HepG2 (cell line): ENCODE results near the gene GTF2A1. TPM values are rescaled to one million over a fixed set of nuclear protein-coding genes. Genes with fewer than 3 reads are reported as not detected.
"Not testable (repeated sequence)": the region's sequence is repeated elsewhere in the genome, so short reads cannot be mapped to it uniquely, and the experiment has no call there.

Experiments used
- ATAC-seq: fragments of 200-7000 bp; cut with Tn5 transposase; 3 replicates; pipeline ENCODE4 v1.9.1; 2020; ENCODE audit warnings: mild to moderate bottlenecking, moderate library complexity
- BruUV-seq: library from RNA; stranded (reverse); fragments of 400-500 nt; replicated peaks from 2 replicates; lab custom pipeline; 2021; lab: Mats Ljungman, UMichigan
- CTCF ChIA-PET: fragments of 300-600 bp; formaldehyde crosslinking; extraction: SDS; loops from one replicate; lab custom pipeline; 2021; ENCODE audit warnings: low total read pairs, inconsistent platforms, low intra/inter-chr PET ratio; lab: Yijun Ruan, JAX
- POLR2A ChIA-PET: fragments of 350-600 bp; sonication (Branson Sonifier 250); formaldehyde crosslinking; loops from one replicate; lab custom pipeline; 2020; ENCODE audit warnings: antibody characterized with exemption, inconsistent platforms; lab: Yijun Ruan, JAX
- DNase-seq: peaks from one replicate; pipeline ENCODE4 v3.0.0-alpha.2; 2015; ENCODE audit warnings: low spot score
- FAIRE-seq: peaks from 3 replicates; lab custom pipeline; 2011; peaks lifted over from hg19 to GRCh38; lab: Jason Lieb, UNC
- H2AFZ ChIP-seq: one replicate; pipeline ENCODE4 v1.6.1; 2011; ENCODE audit warnings: low read length, inconsistent platforms
- H3K27ac ChIP-seq: fragments of 300-600 bp; 3 replicates; pipeline ENCODE4 v1.8.0; 2011; ENCODE audit warnings: mixed run types, mild to moderate bottlenecking, mixed read lengths, low read length, inconsistent platforms; ENCODE audit not compliant: insufficient read depth; ENCODE audit errors: extremely low read length
- H3K27me3 ChIP-seq, 2 experiments: fragments of 200-600 bp in 1 of 2; 2 replicates in 1 of 2; 3 replicates in 1 of 2; pipeline versions ENCODE4 v1.6.0 to v1.8.0; 2011; ENCODE audit warnings: low read length in 2 of 2, mild to moderate bottlenecking in 2 of 2, moderate library complexity in 2 of 2, inconsistent platforms in 1 of 2; ENCODE audit not compliant: insufficient read depth in 2 of 2, control insufficient read depth in 1 of 2
- H3K36me3 ChIP-seq, 2 experiments: fragments of 200-600 bp in 1 of 2; replicated peaks in 1 of 2; 2 replicates in 1 of 2; 3 replicates in 1 of 2; pipeline versions ENCODE4 v1.5.1 to v1.8.0; 2011; ENCODE audit warnings: low read length in 2 of 2, inconsistent platforms in 1 of 2; ENCODE audit not compliant: insufficient read depth in 2 of 2, control insufficient read depth in 1 of 2
- H3K4me1 ChIP-seq: 2 replicates; pipeline ENCODE4 v1.5.1; 2012; ENCODE audit warnings: low read length, inconsistent platforms; ENCODE audit not compliant: insufficient read depth
- H3K4me2 ChIP-seq: 2 replicates; pipeline ENCODE4 v1.6.0; 2011; ENCODE audit warnings: low read depth, low read length, inconsistent platforms
- H3K4me3 ChIP-seq, 3 experiments: fragments of 200-600 bp in 1 of 3; sonication (generic), shearing (Covaris generic) in 1 of 3; replicated peaks in 1 of 3; 2 replicates each; pipeline ENCODE4 v1.5.1; 2011 to 2016; ENCODE audit warnings: low read length in 3 of 3, inconsistent platforms in 2 of 3, low read depth in 2 of 3, mild to moderate bottlenecking in 2 of 3, control low read depth in 1 of 3, mixed read lengths in 1 of 3; ENCODE audit not compliant: insufficient read depth in 1 of 3
- H3K79me2 ChIP-seq: one replicate; pipeline ENCODE4 v1.6.1; 2011; ENCODE audit warnings: low read length, inconsistent platforms; ENCODE audit not compliant: insufficient read depth
- H3K9ac ChIP-seq: 2 replicates; pipeline ENCODE4 v1.6.0; 2011; ENCODE audit warnings: mild to moderate bottlenecking, low read depth, low read length, inconsistent platforms; ENCODE audit not compliant: insufficient read depth
- H3K9me3 ChIP-seq: 2 replicates; pipeline ENCODE4 v1.5.1; 2012; ENCODE audit warnings: mild to moderate bottlenecking, low read length
- H4K20me1 ChIP-seq: 2 replicates; pipeline ENCODE4 v1.6.0; 2011; ENCODE audit warnings: inconsistent platforms, mild to moderate bottlenecking, low read length, moderate library complexity; ENCODE audit not compliant: insufficient read depth
- HDAC1 ChIP-seq: sonication (generic); formaldehyde crosslinking; IDR thresholded peaks from 2 replicates; pipeline ENCODE4 v1.5.1; 2020; ENCODE audit warnings: mild to moderate bottlenecking, missing genetic modification reagents
- KAT8 ChIP-seq: IDR thresholded peaks from 2 replicates; pipeline ENCODE4 v1.6.1; 2016; ENCODE audit warnings: missing genetic modification reagents, missing compliant biosample characterization
- NFYB ChIP-seq: sonication (generic); formaldehyde crosslinking; IDR thresholded peaks from 2 replicates; pipeline ENCODE4 v1.4.0; 2020; ENCODE audit warnings: missing genetic modification reagents
- NFYC ChIP-seq: IDR thresholded peaks from 2 replicates; pipeline ENCODE4 v1.6.1; 2016; ENCODE audit warnings: missing genetic modification reagents, missing compliant biosample characterization
- RXRB ChIP-seq: IDR thresholded peaks from 2 replicates; pipeline ENCODE4 v1.6.1; 2016; ENCODE audit warnings: borderline replicate concordance, missing genetic modification reagents, missing compliant biosample characterization
- SMAD9 ChIP-seq: sonication (generic); formaldehyde crosslinking; IDR thresholded peaks from 2 replicates; pipeline ENCODE4 v1.5.1; 2020; ENCODE audit warnings: mild to moderate bottlenecking, missing genetic modification reagents
- TOE1 ChIP-seq: sonication (generic); formaldehyde crosslinking; IDR thresholded peaks from 2 replicates; pipeline ENCODE4 v1.4.0; 2020; ENCODE audit warnings: mild to moderate bottlenecking, missing genetic modification reagents
- TRAFD1 ChIP-seq: sonication (generic); formaldehyde crosslinking; IDR thresholded peaks from 2 replicates; pipeline ENCODE4 v1.5.1; 2020; ENCODE audit warnings: missing genetic modification reagents, mild to moderate bottlenecking, borderline replicate concordance
- ZNF160 ChIP-seq: sonication (generic); formaldehyde crosslinking; IDR thresholded peaks from 2 replicates; pipeline ENCODE4 v1.8.0; 2022; ENCODE audit warnings: mild to moderate bottlenecking, inconsistent platforms, missing genetic modification reagents
- ZNF225 ChIP-seq: sonication (generic); formaldehyde crosslinking; IDR thresholded peaks from 2 replicates; pipeline ENCODE4 v1.4.0; 2020; ENCODE audit warnings: mild to moderate bottlenecking, missing genetic modification reagents
- ZNF563 ChIP-seq: sonication (generic); formaldehyde crosslinking; IDR thresholded peaks from 2 replicates; pipeline ENCODE4 v1.8.0; 2022; ENCODE audit warnings: mild to moderate bottlenecking, moderate library complexity, missing genetic modification reagents
- ZNF607 ChIP-seq: sonication (generic); formaldehyde crosslinking; IDR thresholded peaks from 2 replicates; pipeline ENCODE4 v1.5.1; 2020; ENCODE audit warnings: missing genetic modification reagents, mild to moderate bottlenecking, borderline replicate concordance
- ZNF615 ChIP-seq: sonication (generic); formaldehyde crosslinking; IDR thresholded peaks from 2 replicates; pipeline ENCODE4 v1.5.0; 2020; ENCODE audit warnings: mild to moderate bottlenecking, missing genetic modification reagents, borderline replicate concordance
- ZNF7 ChIP-seq: IDR thresholded peaks from 2 replicates; pipeline ENCODE4 v1.6.1; 2016; ENCODE audit warnings: missing biosample characterization, missing genetic modification reagents
- ZNF775 ChIP-seq: sonication (generic); formaldehyde crosslinking; IDR thresholded peaks from 2 replicates; pipeline ENCODE4 v1.4.0; 2020; ENCODE audit warnings: missing genetic modification reagents, mild to moderate bottlenecking, moderate library complexity, borderline replicate concordance
- WGBS: methylation state at CpG from one replicate; pipeline ENCODE4 v1.1.6; 2017; ENCODE audit warnings: low lambda C conversion rate; 5-methylcytosine and 5-hydroxymethylcytosine counted together
- in situ Hi-C: cut with HindIII; loops from 2 replicates; pipeline ENCODE4 v1.10.0; 2017; ENCODE audit warnings: low pct_unique_long_range_greater_than_20kb; ENCODE audit not compliant: extremely low pct_ligation_motif_present
- intact Hi-C: fragments of 100-400 bp; cut with micrococcal nuclease; formaldehyde crosslinking; loops from one replicate; pipeline ENCODE4 v1.10.0; 2022; ENCODE audit not compliant: unreplicated experiment
- polyA plus RNA-seq, 8 experiments: library from polyadenylated mRNA; depleted of rRNA in 3 of 8; stranded (reverse) in 7 of 8; unstranded in 1 of 8; fragments of >200 nt; fragmentation: Illumina TruSeq in 4 of 8; extraction: Trizol in 4 of 8; gene quantifications; 2 replicates each; pipeline versions ENCODE4 v1.2.1 to v1.2.3, GENCODE V29; 2011 to 2016; ENCODE audit warnings: low read depth in 4 of 8, missing spikeins in 1 of 8, mixed read lengths in 1 of 8; ENCODE audit not compliant: insufficient read depth in 1 of 8
- total RNA-seq, 5 experiments: library from RNA; depleted of rRNA; stranded (reverse); fragments of >200 nt; fragmentation: Illumina TruSeq; extraction: Trizol; gene quantifications; 2 replicates each; pipeline ENCODE4 v1.2.3, GENCODE V29; 2016; ENCODE audit warnings: low read depth in 1 of 5

Gene GTF2A1
- total and polyA plus RNA-seq, 2 of the 13 experiments (the other 11 are each of a cell fraction or from before 2014, with no cell fraction given): 14.9 to 17.5 TPM

DNA sequence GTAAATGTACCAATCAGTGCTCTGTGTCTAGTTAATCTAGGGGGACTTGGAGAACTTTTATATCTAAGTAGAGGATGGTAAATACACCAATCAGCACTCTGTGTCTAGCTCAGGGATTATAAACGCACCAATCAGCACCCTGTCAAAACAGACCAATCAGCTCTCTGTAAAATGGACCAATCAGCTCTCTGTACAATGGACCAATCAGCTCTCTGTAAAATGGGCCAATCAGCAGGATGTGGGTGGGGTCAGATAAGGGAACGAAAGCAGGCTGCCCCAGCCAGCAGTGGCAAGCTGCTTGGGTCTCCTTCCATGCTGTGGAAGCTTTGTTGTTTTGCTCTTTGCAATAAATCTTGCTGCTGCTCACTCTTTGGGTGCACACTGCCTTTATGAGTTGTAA lies 16.1 kb upstream of the GTF2A1 start:
- CTCF ChIA-PET, intact Hi-C loops, ATAC-seq, H3K4me3 ChIP-seq, H3K79me2 ChIP-seq, H3K4me2 ChIP-seq, H3K36me3 ChIP-seq, H3K9ac ChIP-seq, FAIRE-seq, H2AFZ ChIP-seq, H3K27me3 ChIP-seq: not testable (repeated sequence)
- peaks cover 13% of the 10 kb centered on the region for H3K4me1 ChIP-seq
- 11% methylated on average over 2 of the region's 2 CpGs for WGBS
- TF ChIP-seq NFYB (CRISPR knock-in tag) (peak; percentile 51), NFYC (CRISPR knock-in tag) (peak; percentile 62)
- TF ChIP-seq, all 625 proteins: peak for 2; not testable (repeated sequence) for 623
- POLR2A ChIA-PET: interaction anchor here (1.0 to 1.3 kb wide), 2 partner anchors 16 to 18 kb away, joined by 4 to 5 read pairs; partner anchors contain the start of gene GTF2A1
- DNase-seq, BruUV-seq, H4K20me1 ChIP-seq, H3K9me3 ChIP-seq, in situ Hi-C loops, H3K27ac ChIP-seq: not testable (repeated sequence)

GRCh38 chr14:81236138-81236537 lies 15.4 kb upstream of the GTF2A1 start:
- Histone ChIP-seq H3K27me3 (no peaks in the 10 kb centered on the region), H3K79me2 (no peaks in the 10 kb centered on the region), H3K4me3 (no peak overlapping the region), H3K9ac (no peak overlapping the region), H3K4me2 (no peak overlapping the region), H3K27ac (no peak overlapping the region), H3K9me3 (no peaks in the 10 kb centered on the region), H3K36me3 (no peaks in the 10 kb centered on the region), H3K4me1 (peaks cover 20% of the 10 kb centered on the region), H4K20me1 (no peaks in the 10 kb centered on the region), H2AFZ (no peak overlapping the region)
- no peak for TF ChIP-seq SMAD9 (CRISPR knock-in tag)
- TF ChIP-seq ZNF615: no peak
- no peak for TF ChIP-seq ZNF160 (CRISPR knock-in tag)
- no peak for TF ChIP-seq KAT8 (CRISPR knock-in tag)
- no peak for TF ChIP-seq TRAFD1
- TF ChIP-seq TOE1: no peak
- no peak for TF ChIP-seq ZNF7 (CRISPR knock-in tag)
- TF ChIP-seq ZNF607 (CRISPR knock-in tag): no peak
- TF ChIP-seq HDAC1: no peak
- no peak for TF ChIP-seq RXRB (CRISPR knock-in tag)
- TF ChIP-seq ZNF225 (CRISPR knock-in tag): no peak
- no peak for TF ChIP-seq ZNF563 (CRISPR knock-in tag)
- no peak for TF ChIP-seq ZNF775 (CRISPR knock-in tag)
- FAIRE-seq (no peak), DNase-seq (no peak), ATAC-seq (no peak)
- ChIA-PET POLR2A (interaction anchor here (1.0 to 1.3 kb wide), 2 partner anchors 15 to 17 kb away, joined by 4 to 5 read pairs; partner anchors contain the start of gene GTF2A1), CTCF (no interaction called here)
- BruUV-seq: no TSS peak
- WGBS: no CpG with 5 or more reads among the region's 20 CpGs
- in situ Hi-C loops: no loop called here
- intact Hi-C loops: no loop called here
